Liver (tissue), 3 donors: Measurements from ENCODE around the gene PAX8.

Experiments used
- SP1 ChIP-seq: IDR thresholded peaks from 2 replicates; pipeline ENCODE4 v1.6.1; 2018; ENCODE audit warnings: antibody characterized with exemption, mild to moderate bottlenecking
- TAF1 ChIP-seq: conservative IDR thresholded peaks from 2 replicates; pipeline ENCODE4 v1.6.1; 2016; ENCODE audit warnings: antibody characterized with exemption, mild to moderate bottlenecking
- TF ChIP-seq, protein P1 (sequence below): fragments of 150-350 bp; IDR thresholded peaks from 2 replicates; pipeline ENCODE4 v1.5.1; 2017; ENCODE audit warnings: improper control_type of control experiment, low read depth, low read length; ENCODE audit not compliant: missing input control
- donor health status: healthy.
- donor health status: healthy.

DNA sequence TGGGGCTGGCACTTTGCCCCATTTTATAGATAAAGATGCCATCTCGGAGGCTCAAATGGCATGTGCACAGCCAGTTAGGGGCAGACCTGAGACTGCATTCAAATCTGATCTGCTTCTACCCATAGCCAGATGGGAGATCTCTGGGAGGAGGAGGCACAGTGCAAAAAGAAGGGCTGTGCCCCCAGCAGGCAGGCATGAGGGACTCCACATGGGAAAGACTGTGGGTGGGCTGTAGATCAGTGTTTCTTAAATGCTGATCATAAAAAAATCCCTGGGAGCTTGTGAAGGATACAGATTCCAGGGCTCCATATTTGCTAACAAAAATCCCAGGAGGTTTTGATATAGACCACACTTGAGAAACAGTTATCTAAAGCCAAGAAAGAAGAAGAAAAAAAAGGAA is 15.2 kb downstream of the PAX8 start:
- TF ChIP-seq, protein P1, sequence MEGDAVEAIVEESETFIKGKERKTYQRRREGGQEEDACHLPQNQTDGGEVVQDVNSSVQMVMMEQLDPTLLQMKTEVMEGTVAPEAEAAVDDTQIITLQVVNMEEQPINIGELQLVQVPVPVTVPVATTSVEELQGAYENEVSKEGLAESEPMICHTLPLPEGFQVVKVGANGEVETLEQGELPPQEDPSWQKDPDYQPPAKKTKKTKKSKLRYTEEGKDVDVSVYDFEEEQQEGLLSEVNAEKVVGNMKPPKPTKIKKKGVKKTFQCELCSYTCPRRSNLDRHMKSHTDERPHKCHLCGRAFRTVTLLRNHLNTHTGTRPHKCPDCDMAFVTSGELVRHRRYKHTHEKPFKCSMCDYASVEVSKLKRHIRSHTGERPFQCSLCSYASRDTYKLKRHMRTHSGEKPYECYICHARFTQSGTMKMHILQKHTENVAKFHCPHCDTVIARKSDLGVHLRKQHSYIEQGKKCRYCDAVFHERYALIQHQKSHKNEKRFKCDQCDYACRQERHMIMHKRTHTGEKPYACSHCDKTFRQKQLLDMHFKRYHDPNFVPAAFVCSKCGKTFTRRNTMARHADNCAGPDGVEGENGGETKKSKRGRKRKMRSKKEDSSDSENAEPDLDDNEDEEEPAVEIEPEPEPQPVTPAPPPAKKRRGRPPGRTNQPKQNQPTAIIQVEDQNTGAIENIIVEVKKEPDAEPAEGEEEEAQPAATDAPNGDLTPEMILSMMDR, result no peak
- TF ChIP-seq SP1, result no peak
- no peak for TF ChIP-seq TAF1
